Right ventricle myocardium superior (tissue), 1 donor: ENCODE measurements around the gene GAREM1. TPM values are rescaled to one million over a fixed set of nuclear protein-coding genes. Genes with fewer than 3 reads are reported as not detected.
"Not testable (repeated sequence)": the region's sequence is repeated elsewhere in the genome, so short reads cannot be mapped to it uniquely, and the experiment has no call there.

Experiments used
- ATAC-seq: fragments of 200-7000 bp; cut with Tn5 transposase; one replicate; pipeline ENCODE4 v1.9.1; 2020; ENCODE audit warnings: mild to moderate bottlenecking; ENCODE audit not compliant: poor library complexity
- DNase-seq: peaks from one replicate; pipeline ENCODE4 v3.0.0-alpha.2; 2020
- intact Hi-C: fragments of 100-400 bp; cut with DNase I; formaldehyde crosslinking; loops from one replicate; pipeline ENCODE4 v1.11.2; 2022
- total RNA-seq: library from RNA; stranded (reverse); fragmentation: NEBNext Ultra II Directional; extraction: Animal tissue kit (Norgen Biotek cat#: 25700); gene quantifications from one replicate; pipeline ENCODE4 v1.2.1, GENCODE V29; 2021
- donor health status: DM: no; HTN: yes; CAD: no; lungs with severe emphysema.

The GAREM1 gene
- total RNA-seq, 1 donor from 2014 or later = 23.5 TPM

DNA sequence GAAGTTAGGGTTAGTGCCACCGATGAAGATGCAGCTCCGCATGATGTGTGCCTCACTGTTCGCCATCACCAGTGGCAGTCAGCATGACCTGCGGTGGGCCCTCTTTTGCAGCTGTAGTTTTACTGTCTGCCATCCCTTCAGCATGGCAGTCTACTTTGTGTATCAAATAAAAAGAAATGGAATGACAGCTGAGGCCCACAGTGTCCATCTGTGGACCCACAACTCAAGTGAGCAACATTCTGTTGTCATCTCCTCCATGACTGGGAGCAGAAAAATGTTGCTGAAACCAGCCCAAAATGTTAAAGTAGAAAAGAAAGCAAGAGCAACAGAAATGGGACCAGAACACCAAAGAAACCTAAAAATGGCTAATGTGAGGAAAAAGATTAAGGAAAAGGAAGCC is 152.1 kb downstream of the GAREM1 start:
- intact Hi-C loops = no loop called here
- ATAC-seq (no peak), DNase-seq (no peak)

GRCh38 chr18:32317651-32318050 is 153.0 kb downstream of the GAREM1 start:
- peak; percentile 66 for ATAC-seq
- DNase-seq = no peak
- intact Hi-C loops = no loop called here

DNA sequence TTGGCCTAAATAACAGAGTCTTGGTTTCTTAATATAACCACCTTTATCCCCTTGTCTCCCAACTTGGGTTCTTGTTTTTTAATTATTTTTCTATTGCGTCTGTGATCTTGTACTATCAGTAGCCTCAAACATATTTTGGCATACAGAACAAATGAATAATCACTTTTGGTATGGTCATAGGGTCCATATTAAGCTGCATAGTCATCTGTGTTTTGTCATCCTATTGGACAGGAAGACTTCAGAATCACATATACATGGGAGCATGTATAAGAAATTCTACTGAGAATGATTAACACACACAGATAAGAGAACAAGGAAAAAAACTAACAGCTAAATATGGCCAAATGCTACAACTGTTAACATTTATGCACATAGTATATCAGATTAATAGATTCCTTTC is 154.8 kb downstream of the GAREM1 start:
- intact Hi-C loops = no loop called here
- no peak for ATAC-seq
- no peak for DNase-seq

- intact Hi-C loops = no loop called here
- ATAC-seq = no peak
Measured at GRCh38 chr18:32310774-32311173, 159.9 kb downstream of the GAREM1 start.

GRCh38 chr18:32310101-32310500 is 160.6 kb downstream of the GAREM1 start:
- ATAC-seq (peak; percentile 56), DNase-seq (no peak)
- intact Hi-C loops = no loop called here

More at GRCh38 chr18:32310774-32311173, 159.9 kb downstream of the GAREM1 start:
- DNase-seq = no peak

GRCh38 chr18:32308493-32309120 is 162.1 kb downstream of the GAREM1 start:
- intact Hi-C loops = no loop called here
- peak; percentile 83 for ATAC-seq
- DNase-seq = no peak

DNA sequence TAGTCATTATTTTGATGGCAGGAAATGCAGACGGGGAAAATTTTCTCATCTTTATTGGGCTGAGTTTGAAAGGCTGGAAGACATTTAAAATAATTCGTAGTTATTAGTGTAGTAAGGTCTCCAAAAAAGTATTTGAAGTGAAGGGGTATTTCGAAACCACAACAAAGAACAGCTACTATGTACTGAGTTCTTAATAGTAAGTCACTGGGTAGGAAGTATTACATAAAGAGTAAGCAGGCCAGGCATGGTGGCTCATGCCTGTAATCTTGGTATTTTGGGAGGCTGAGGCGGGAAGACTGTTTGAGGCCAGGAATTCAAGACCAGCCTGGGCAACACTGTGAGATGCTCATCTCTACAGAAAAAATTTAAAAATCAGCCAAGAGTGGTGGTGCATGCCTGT is 167.3 kb downstream of the GAREM1 start:
- DNase-seq (no peak), ATAC-seq (no peak)
- intact Hi-C loops = no loop called here

DNA sequence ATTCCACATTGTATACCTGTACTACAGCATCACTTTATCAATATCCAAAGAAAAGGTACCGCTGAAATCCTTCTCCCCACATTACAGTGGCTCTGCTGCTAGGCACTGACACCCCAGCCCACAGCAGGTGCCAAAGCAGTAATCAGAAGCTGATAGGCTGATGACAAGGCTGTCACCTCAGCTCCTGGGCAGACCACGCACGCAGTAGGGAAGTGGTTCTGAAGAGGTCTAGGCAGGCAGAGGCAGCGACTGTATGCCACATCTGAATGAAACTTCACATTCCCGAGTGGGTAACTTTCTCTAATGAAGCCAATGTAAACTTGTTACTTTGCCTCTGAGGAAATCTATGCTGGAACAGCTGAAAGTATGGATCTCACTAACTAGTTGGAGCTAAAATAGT is 167.9 kb downstream of the GAREM1 start:
- DNase-seq (no peak), ATAC-seq (peak; percentile 56)
- intact Hi-C loops = no loop called here

DNA sequence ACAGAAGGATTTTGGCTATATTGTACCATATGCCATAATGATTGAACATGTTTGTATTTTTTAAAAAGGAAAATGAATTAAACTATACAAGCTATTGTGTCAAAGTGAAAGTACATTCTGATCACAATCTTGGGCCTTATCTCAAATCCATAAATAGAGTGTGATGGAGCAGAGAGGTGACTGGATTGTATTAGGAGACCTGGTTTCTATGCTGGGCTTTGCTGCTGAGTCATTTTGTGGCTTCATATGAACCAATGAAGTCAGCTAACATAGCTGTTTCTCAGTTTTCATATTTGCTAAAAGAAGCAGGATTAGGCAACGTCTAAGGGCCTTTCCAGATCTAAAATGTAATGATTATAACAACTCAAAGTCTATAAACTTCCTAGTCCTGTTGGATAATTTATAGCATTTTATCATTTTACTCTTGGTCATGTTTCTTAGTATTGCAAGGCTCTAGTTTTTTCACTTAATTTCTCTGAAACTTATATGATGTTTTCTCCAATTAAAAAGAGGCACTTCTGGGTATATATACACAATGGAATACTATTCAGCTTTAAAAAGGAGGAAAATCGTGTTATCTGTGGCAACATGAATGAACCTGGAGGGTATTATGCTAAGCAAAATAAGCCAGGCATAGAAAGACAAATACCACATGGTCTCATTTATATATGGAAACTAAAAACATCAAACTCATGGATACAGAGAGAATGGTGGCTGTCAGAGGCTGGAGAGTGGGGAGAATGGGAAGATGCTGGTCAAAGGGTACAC is 168.5 kb downstream of the GAREM1 start:
- ATAC-seq (peak; percentile 80), DNase-seq (no peak)
- intact Hi-C loops = no loop called here

DNA sequence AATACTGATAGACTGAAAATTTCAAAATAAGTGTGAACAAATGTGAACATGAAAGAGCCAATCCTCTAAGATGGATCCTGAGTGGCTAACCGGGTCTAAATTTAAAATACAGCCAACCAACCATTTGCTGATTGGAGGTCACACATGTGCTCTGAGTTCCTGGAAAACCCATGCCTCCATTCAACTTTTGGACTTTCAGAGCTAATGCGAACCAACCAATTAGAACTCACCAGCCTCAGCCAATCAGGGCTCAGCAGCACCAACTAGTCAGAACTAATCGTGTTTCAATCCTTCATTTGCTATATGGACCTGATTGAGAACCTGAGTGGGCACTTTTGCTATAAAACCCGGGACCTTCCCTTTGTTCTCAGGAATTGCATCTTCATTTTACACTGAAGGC is 169.3 kb downstream of the GAREM1 start:
- peak; percentile 14 for ATAC-seq
- intact Hi-C loops = no loop called here
- DNase-seq = no peak

DNA sequence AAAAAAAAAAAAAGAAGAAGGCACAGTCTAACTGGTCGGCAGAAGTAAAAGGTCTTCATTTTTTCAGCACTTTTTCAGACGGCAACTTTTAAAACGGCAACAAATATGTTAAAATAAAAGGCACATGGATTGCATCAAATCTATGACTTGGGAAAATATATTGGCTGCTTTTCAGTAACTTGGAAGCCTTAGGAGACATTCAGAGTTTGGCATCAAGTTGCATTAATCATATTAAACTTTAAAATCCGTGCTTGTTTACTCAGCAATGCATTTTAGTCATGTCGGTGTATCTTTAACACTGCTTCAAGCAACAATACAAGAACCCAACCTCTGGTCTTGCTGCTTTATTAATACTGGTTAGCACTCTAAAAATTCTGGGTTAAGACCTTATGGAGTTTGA is 169.8 kb downstream of the GAREM1 start:
- intact Hi-C loops = no loop called here
- ATAC-seq (peak; percentile 28), DNase-seq (no peak)

DNA sequence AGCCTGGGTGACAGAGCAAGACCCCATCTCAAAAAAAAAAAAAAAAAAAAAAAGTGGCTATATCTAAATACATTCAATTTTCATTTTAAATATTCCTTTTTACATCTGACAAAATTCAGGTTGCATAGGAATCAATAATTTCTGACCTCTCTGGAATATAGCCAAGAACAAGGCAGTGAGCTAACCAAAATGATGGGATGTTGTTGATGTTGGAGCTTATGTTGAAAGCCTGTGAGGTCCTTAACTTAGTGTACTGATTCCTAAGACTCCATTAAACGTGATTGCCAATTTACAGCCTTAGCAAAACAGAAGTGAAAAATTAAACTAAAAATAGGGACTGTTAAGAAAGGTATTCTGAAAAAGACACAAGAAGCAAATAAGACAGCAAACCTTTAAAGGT is 171.2 kb downstream of the GAREM1 start:
- ATAC-seq (no peak), DNase-seq (no peak)
- intact Hi-C loops = loop anchor here (10.0 kb wide), 1 partner anchor 55 kb away; no protein-coding TSS in a partner anchor

DNA sequence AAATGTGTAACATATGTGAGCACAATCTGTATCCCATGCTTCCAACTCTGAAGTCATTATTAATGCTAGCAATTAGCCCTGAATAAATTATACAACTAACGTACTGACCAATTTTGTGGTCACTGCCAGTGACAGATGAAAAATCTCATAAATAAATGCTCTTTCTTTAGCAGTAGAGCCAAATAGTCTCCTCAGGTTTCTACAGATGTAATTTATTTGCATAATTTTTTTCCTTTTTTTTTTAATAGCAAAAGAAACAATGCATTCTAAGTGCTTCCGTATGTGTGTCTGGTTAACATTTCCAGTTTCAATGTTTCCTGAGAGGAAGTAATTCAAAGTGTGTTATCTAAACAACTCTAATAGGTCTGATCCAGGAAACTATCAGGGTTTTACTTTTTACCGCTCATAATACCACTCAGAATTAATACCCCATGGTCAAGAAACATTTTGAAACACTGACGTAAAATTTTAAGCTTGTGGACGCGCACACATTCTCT is 172.5 kb downstream of the GAREM1 start:
- DNase-seq = no peak
- intact Hi-C loops = loop anchor here (10.0 kb wide), 1 partner anchor 57 kb away; no protein-coding TSS in a partner anchor
- ATAC-seq = no peak

- no peak for ATAC-seq
- intact Hi-C loops = loop anchor here (10.0 kb wide), 1 partner anchor 57 kb away; no protein-coding TSS in a partner anchor
- no peak for DNase-seq
Measured at GRCh38 chr18:32297579-32298170, 173.0 kb downstream of the GAREM1 start.

- intact Hi-C loops = loop anchor here (10.0 kb wide), 1 partner anchor 58 kb away; no protein-coding TSS in a partner anchor
- DNase-seq (no peak), ATAC-seq (no peak)
Measured at GRCh38 chr18:32296851-32297250, 173.8 kb downstream of the GAREM1 start.

GRCh38 chr18:32295604-32296003 is 175.1 kb downstream of the GAREM1 start:
- DNase-seq (no peak), ATAC-seq (no peak)
- intact Hi-C loops = loop anchor here (10.0 kb wide), 1 partner anchor 59 kb away; no protein-coding TSS in a partner anchor

- intact Hi-C loops = loop anchor here (10.0 kb wide), 1 partner anchor 62 kb away; no protein-coding TSS in a partner anchor
- ATAC-seq (no peak), DNase-seq (no peak)
Measured at GRCh38 chr18:32293107-32293506, 177.6 kb downstream of the GAREM1 start.

DNA sequence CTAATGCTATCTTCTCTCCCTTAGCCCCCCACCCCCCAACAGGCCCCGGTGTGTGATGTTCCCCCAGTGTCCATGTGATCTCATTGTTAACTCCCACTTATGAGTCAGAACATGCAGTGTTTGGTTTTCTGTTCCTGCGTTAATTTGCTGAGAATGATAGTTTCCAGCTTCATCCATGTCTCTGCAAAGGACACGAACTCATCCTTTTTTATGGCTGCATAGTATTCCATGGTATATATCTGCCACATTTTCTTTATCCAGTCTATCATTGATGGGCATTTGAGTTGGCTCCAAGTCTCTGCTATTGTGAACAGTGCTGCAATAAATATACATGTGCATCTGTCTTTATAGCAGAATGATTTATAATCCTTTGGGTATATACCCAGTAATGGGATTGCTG is 179.1 kb downstream of the GAREM1 start:
- ATAC-seq, DNase-seq: not testable (repeated sequence)
- intact Hi-C loops = loop anchor here (10.0 kb wide), 1 partner anchor 63 kb away; no protein-coding TSS in a partner anchor

- ATAC-seq = no peak
- intact Hi-C loops = loop anchor here (10.0 kb wide), 1 partner anchor 64 kb away; no protein-coding TSS in a partner anchor
Measured at GRCh38 chr18:32290810-32291209, 179.9 kb downstream of the GAREM1 start.

More at GRCh38 chr18:32290810-32291209, 179.9 kb downstream of the GAREM1 start:
- DNase-seq = no peak
